IPS-NIHi7 (cell line): ENCODE data around the gene ACE2.
"Not testable (repeated sequence)": the region's sequence is repeated elsewhere in the genome, so short reads cannot be mapped to it uniquely, and the experiment has no call there.

Experiments used
- DNase-seq: peaks from one replicate; pipeline ENCODE4 v3.0.0; 2012; ENCODE audit warnings: mixed read lengths; ENCODE audit errors: extremely low spot score

Gene ACE2

GRCh38 chrX:15600745-15601144 is at the start of gene ACE2:
TSS of gene ACE2 (minus strand) at chrX:15600960. CDS start at chrX:15600911, 49 bp downstream.
- no peak for DNase-seq

- DNase-seq = not testable (repeated sequence)
Observed at GRCh38 chrX:15647510-15647909, 46.8 kb upstream of the ACE2 start.

- no peak for DNase-seq
Observed at GRCh38 chrX:15646543-15646942, 45.8 kb upstream of the ACE2 start.

- DNase-seq = no peak
Observed at GRCh38 chrX:15646031-15646430, 45.3 kb upstream of the ACE2 start.

- DNase-seq = peak; percentile 29
Observed at GRCh38 chrX:15645266-15645665, 44.5 kb upstream of the ACE2 start.

- DNase-seq = no peak
Observed at GRCh38 chrX:15644560-15644872, 43.8 kb upstream of the ACE2 start.

GRCh38 chrX:15643786-15644559 is 43.2 kb upstream of the ACE2 start:
- no peak for DNase-seq

GRCh38 chrX:15631637-15632036 is 30.9 kb upstream of the ACE2 start:
- no peak for DNase-seq

GRCh38 chrX:15623054-15623453 is 22.3 kb upstream of the ACE2 start:
- DNase-seq = no peak

- DNase-seq = peak; percentile 58
Observed at GRCh38 chrX:15619053-15619755, 18.4 kb upstream of the ACE2 start.

- no peak for DNase-seq
Observed at GRCh38 chrX:15617111-15617510, 16.4 kb upstream of the ACE2 start.

- DNase-seq = no peak
Observed at GRCh38 chrX:15616531-15616930, 15.8 kb upstream of the ACE2 start.

- DNase-seq = no peak
Observed at GRCh38 chrX:15607067-15607466, 6.3 kb upstream of the ACE2 start.

- no peak for DNase-seq
Observed at GRCh38 chrX:15606136-15606535, 5.4 kb upstream of the ACE2 start.

GRCh38 chrX:15605226-15605625 is 4.5 kb upstream of the ACE2 start:
- no peak for DNase-seq

- DNase-seq = no peak
Observed at GRCh38 chrX:15602761-15603160, 2.0 kb upstream of the ACE2 start.

- DNase-seq = no peak
Observed at GRCh38 chrX:15601932-15602331, 1.2 kb upstream of the ACE2 start.

GRCh38 chrX:15600049-15600448 is 711 bp downstream of the ACE2 start:
- peak; percentile 25 for DNase-seq

GRCh38 chrX:15599461-15599860 is 1.3 kb downstream of the ACE2 start:
- no peak for DNase-seq

GRCh38 chrX:15598026-15598425 is 2.7 kb downstream of the ACE2 start:
- no peak for DNase-seq

- DNase-seq = peak; percentile 38
Observed at GRCh38 chrX:15594371-15594770, 6.4 kb downstream of the ACE2 start.

GRCh38 chrX:15579778-15580747 is 20.7 kb downstream of the ACE2 start:
- DNase-seq = peak; percentile 27
